UCSD-AML1 (cell line): Measurements from ENCODE around the gene HLCS.

Source experiments
- DNase-seq: peaks from one replicate; lab custom pipeline; 2025; ENCODE audit not compliant: unreplicated experiment; lab: John Stamatoyannopoulos, UW

The HLCS gene

GRCh38 chr21:36728371-36729111 lies 237.9 kb downstream of the HLCS start:
- no peak for DNase-seq

- DNase-seq = no peak
Observed at GRCh38 chr21:36727866-36728265, 238.6 kb downstream of the HLCS start.

GRCh38 chr21:36725793-36726386 lies 240.6 kb downstream of the HLCS start:
- DNase-seq = no peak

- no peak for DNase-seq
Observed at GRCh38 chr21:36724660-36725059, 241.8 kb downstream of the HLCS start.

GRCh38 chr21:36723371-36723881 lies 243.0 kb downstream of the HLCS start:
- DNase-seq = no peak

GRCh38 chr21:36722370-36723368 lies 243.8 kb downstream of the HLCS start:
- no peak for DNase-seq

- DNase-seq = no peak
Observed at GRCh38 chr21:36721817-36722216, 244.7 kb downstream of the HLCS start.

GRCh38 chr21:36719614-36720013 lies 246.9 kb downstream of the HLCS start:
- DNase-seq = no peak

- DNase-seq = no peak
Observed at GRCh38 chr21:36718951-36719501, 247.4 kb downstream of the HLCS start.

GRCh38 chr21:36717976-36718375 lies 248.5 kb downstream of the HLCS start:
- no peak for DNase-seq

GRCh38 chr21:36716836-36717235 lies 249.6 kb downstream of the HLCS start:
- no peak for DNase-seq

GRCh38 chr21:36716387-36716786 lies 250.1 kb downstream of the HLCS start:
- no peak for DNase-seq

- no peak for DNase-seq
Observed at GRCh38 chr21:36713746-36714145, 252.7 kb downstream of the HLCS start.

GRCh38 chr21:36710729-36711048 lies 255.8 kb downstream of the HLCS start:
- no peak for DNase-seq

- no peak for DNase-seq
Observed at GRCh38 chr21:36709868-36710728, 256.4 kb downstream of the HLCS start.

- no peak for DNase-seq
Observed at GRCh38 chr21:36709030-36709867, 257.2 kb downstream of the HLCS start.

- no peak for DNase-seq
Observed at GRCh38 chr21:36708286-36709029, 258.0 kb downstream of the HLCS start.

GRCh38 chr21:36707763-36708285 lies 258.6 kb downstream of the HLCS start:
- DNase-seq = no peak
